Erythroblast (primary cell): ENCODE results near the gene CIAO1.

ENCODE experiments used
- DNase-seq, 2 experiments: peaks; one replicate each; lab custom pipeline; 2025; lab: John Stamatoyannopoulos, UW
- GATA1 ChIP-seq: IDR thresholded peaks from 2 replicates; pipeline ENCODE4 v1.6.1; 2011; ENCODE audit warnings: low read depth, mild to moderate bottlenecking, control low read depth, low read length, moderate library complexity
- POLR2A ChIP-seq: IDR thresholded peaks from 2 replicates; pipeline ENCODE4 v1.6.1; 2011; ENCODE audit warnings: mild to moderate bottlenecking, low read length

The CIAO1 gene

DNA sequence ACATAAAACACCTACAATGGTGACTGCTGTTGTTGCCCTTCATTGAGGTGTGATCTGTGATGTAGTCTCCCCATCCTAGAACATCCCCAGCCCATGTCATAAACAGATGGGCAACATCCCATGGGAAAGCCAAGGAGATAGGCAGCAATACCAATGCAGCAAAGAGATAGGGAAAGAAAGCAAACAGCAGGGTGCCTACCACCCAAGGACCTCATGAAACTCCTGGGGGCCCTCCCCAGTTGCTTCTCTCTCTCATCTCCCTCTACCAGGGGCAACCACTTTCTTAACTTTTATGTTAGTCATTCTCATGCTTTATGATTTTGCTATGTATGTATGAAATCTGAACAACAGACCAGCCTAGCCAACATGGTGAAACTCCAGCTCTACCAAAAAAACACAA, 51.0 kb downstream of the CIAO1 start:
- TF ChIP-seq GATA1 (no peak), POLR2A (no peak)
- DNase-seq = no peak

DNA sequence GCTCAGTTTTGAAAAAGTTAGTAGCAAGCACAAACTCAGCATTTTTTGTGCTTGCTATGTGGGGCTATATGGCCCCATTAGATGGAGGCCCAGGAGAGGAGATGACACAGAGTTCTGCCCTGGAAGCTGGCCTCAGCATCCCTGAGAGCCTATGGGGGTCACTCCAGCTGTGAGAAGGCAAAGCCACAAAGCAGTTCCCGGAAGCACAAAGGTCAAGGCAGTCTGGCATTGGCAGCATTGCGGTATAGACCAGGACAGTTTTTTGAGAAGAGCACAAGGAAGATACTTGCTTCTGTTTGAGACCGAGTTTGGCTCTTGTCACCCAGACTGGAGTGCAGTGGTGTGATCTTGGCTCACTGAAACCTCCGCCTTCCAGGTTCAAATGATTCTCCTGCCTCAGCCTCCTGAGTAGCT, 51.6 kb downstream of the CIAO1 start:
- TF ChIP-seq POLR2A (no peak), GATA1 (no peak)
- DNase-seq = no peak

DNA sequence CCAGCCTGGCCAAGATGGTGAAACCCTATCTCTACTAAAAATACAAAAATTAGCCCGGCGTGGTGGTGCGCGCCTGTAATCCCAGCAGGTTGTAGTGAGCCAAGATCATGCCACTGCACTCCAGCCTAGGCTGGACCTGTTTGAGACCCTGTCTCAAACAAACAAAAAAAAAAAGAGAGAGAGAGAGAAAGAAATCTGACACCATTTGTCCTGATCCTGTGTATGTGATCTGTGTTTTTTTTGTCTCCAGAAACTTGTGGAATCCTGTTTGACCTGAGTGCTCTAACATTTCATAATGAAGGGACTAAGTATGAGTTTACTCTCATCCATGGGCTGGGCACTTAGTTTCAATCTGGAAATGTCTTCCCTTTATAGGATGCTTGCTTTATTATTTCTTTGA, 52.7 kb downstream of the CIAO1 start:
- DNase-seq = no peak
- TF ChIP-seq POLR2A (no peak), GATA1 (no peak)

DNA sequence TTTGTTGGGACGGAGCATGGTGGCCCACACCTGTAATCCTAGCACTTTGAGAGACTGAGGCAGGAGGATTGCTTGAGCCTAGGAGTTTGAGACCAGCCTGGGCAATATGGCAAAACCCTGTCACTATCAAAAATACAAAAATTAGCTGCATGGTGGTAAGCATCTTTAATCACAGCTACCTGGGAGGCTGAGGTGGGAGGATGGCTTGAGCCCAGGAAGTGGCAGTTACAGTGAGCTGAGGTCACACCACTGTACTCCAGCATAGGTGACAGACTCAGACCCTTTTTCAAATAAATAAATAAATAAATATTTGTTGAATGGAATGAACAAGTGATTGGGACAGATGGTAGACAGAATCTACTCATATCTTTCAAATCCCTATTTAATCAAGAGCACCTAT, 53.4 kb downstream of the CIAO1 start:
- TF ChIP-seq POLR2A = no peak
- no peak for TF ChIP-seq GATA1
- DNase-seq = no peak

DNA sequence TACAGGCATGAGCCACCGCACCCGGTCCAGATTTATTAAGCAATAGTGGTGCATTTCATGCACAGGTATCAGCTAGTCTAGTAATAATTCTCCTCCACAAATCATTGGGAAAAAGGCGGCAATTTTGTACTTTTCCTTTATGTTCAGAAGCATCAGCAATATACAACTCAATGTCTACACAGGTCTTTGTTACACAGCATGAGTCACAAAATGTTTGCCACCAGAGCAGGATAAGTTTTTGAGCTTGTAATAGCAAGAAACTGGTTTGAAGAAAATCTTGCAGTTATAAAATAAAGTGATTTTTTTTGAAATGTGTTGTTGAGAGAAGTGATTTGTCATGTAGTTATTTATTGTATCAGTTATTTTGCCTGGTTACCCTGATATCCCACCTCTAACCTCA, 54.3 kb downstream of the CIAO1 start:
- TF ChIP-seq POLR2A (no peak), GATA1 (no peak)
- DNase-seq = no peak

DNA sequence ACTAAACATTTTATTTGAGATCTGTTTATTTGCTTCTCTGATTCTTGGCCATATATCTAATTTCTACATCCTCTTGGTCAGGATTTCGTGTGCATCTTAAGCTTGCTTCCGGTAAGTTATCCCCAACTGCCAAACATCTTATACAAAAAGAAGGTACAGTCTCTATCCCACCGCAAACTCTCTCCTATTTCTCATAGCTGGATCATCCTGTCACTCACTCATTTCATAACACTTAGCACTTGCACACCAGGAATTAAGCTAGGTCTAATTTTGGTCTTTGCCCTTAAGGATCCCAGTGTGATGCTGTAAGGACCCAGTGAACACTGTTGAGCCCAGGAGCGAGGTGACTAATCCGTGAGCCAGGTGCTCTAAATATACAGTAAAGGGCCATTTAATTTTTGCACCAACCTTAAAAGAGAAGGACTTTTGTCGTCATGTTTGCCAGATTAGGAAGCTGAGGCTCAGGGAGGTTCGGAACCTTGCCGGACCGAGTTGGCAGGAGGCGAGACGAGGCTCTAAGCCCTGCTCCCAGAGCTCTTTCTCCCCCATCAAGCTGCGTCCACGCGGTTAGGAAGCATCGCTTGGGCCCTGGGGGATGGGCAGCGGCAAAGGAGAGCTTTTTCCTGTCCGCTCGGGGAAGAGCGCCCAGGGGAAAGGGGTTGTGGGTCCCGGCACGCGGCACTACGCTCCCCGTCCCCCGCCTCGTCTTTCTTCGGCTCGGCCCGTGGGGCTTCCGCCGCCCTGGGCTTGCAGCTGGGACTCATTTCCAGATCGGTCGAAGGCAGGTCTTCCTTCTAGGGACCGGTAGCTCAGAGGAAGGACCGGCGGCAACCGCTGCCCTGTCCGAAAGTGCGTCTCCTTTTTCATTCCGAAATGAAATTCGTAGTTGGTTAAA, 55.0 kb downstream of the CIAO1 start:
- TF ChIP-seq POLR2A = no peak

More for the DNA sequence above, 55.0 kb downstream of the CIAO1 start:
- DNase-seq = peak; percentile 50 to 58
